GM21717 (cell line): ENCODE measurements around the gene RGSL1.

Experiments
- ATAC-seq: cut with Tn5 transposase; IDR thresholded peaks from one replicate; pipeline ENCODE4 v1.9.1; 2021; ENCODE audit warnings: mild to moderate bottlenecking, moderate library complexity; ENCODE audit not compliant: unreplicated experiment

The RGSL1 gene

DNA sequence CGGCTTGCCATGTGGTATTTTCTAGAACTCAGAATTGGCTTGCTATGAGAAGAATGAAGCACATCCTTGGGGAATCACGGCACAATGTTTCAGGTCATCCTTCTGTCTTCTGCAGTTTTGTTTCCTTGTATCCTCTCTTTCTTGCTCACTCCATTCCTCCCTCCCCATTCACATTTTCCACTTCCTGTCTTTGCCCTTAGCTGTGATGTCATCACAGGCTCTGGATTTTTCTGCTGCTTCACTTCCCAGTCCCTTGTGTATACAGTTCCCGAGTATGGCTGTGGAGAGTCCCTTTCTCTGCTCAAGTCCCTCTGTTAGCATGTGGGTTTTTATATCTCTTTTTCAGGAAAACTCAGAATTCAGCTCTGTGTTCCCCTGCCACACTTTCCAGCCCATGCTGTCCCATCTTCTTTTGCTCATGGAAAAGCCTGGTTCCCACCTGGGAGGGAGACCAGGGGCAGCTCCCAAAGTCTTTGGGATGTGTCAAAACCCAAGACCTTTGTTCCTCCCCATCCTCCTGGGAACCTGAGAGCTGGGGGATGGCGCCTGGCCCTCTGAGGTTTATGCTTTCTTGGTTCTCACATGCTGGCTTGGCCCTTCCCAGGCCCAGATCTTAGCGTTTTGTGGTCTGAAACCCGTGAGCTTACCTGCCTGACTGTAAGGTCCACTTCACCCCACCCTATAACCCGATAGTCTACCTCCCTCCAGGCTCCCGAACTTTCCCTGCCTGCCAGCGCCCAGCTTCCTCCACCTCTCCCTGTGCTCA is 159.1 kb downstream of the RGSL1 start:
- no peak for ATAC-seq
